ENCODE results near the gene GPSM3. TPM values are rescaled to one million over a fixed set of nuclear protein-coding genes. Genes with fewer than 3 reads are reported as not detected.
"Not testable (repeated sequence)": the region's sequence is repeated elsewhere in the genome, so short reads cannot be mapped to it uniquely, and the experiment has no call there.

GPSM3 gene
- total RNA-seq, 1 experiment from 2014 or later = 3.6 TPM

DNA sequence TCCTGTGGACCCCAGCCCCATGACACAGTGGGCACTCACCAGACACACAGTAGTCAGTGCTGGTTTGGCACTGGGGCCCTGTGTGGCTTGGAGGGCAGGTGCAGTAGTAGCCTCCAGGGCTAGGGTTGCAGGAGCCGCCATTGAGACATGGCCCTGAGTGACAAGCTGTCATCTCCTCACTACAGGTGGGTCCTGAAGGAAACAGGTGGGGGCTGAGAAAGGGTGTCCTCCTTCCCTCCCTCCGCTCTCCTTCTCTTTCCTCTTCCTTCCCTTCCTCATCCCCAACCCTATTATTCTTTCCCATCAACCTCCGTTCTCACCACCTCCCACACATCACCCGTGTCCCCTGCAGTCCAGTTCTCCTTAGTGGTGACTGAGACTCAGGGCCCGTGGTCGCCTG, 21.2 kb upstream of the GPSM3 start:
- Histone ChIP-seq H3K4me3 (no peak overlapping the region), H3K27me3 (peaks cover 5% of the 10 kb centered on the region; the same call in 1 of the 2 replicates), H3K9me3 (replicated peaks) (no peaks in the 10 kb centered on the region), H3K27ac (no peak overlapping the region), H3K36me3 (no peaks in the 10 kb centered on the region), H3K4me1 (no peaks in the 10 kb centered on the region)
- DNase-seq = no peak

- Histone ChIP-seq H3K9me3 (replicated peaks) (no peaks in the 10 kb centered on the region), H3K4me3 (no peak overlapping the region), H3K27me3 (no peaks in the 10 kb centered on the region), H3K36me3 (no peaks in the 10 kb centered on the region), H3K4me1 (no peaks in the 10 kb centered on the region), H3K27ac (no peak overlapping the region)
- no peak for DNase-seq
Measured at GRCh38 chr6:32212076-32212760, 19.8 kb upstream of the GPSM3 start.

DNA sequence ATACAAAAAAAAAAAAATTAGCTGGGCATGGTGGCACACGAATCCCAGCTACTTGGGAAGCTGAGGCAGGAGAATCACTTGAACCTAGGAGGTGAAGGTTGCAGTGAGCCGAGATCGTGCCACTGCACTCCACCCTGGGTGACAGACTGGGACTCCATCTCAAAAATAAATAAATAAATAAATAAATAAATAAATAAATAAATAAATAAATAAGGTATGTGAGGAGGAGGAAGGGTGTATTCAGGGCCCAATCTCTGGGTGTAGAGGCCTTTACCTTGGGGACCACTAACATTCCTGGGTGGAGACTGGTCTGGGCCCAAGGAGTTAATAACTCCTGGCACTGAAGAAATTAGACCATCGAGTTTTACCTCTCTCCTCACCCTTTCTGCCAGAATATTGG, 19.0 kb upstream of the GPSM3 start:
- not testable (repeated sequence) for DNase-seq; H3K4me3 ChIP-seq; H3K36me3 ChIP-seq; H3K27ac ChIP-seq; H3K9me3 ChIP-seq (replicated peaks); H3K4me1 ChIP-seq; H3K27me3 ChIP-seq

- H3K4me1 ChIP-seq = no peaks in the 10 kb centered on the region
- no peaks in the 10 kb centered on the region for H3K9me3 ChIP-seq (replicated peaks)
- H3K27me3 ChIP-seq = no peaks in the 10 kb centered on the region
- no peaks in the 10 kb centered on the region for H3K36me3 ChIP-seq
- no peak overlapping the region for H3K27ac ChIP-seq
- no peak for DNase-seq
- no peak overlapping the region for H3K4me3 ChIP-seq
Measured at GRCh38 chr6:32210191-32210601, 17.8 kb upstream of the GPSM3 start.

- Histone ChIP-seq H3K27ac (no peak overlapping the region), H3K36me3 (no peaks in the 10 kb centered on the region), H3K9me3 (replicated peaks) (no peaks in the 10 kb centered on the region), H3K4me3 (no peak overlapping the region), H3K4me1 (peaks cover 4% of the 10 kb centered on the region; the same call in 1 of the 2 replicates), H3K27me3 (no peaks in the 10 kb centered on the region)
- no peak for DNase-seq
Measured at GRCh38 chr6:32208996-32209395, 16.6 kb upstream of the GPSM3 start.

DNA sequence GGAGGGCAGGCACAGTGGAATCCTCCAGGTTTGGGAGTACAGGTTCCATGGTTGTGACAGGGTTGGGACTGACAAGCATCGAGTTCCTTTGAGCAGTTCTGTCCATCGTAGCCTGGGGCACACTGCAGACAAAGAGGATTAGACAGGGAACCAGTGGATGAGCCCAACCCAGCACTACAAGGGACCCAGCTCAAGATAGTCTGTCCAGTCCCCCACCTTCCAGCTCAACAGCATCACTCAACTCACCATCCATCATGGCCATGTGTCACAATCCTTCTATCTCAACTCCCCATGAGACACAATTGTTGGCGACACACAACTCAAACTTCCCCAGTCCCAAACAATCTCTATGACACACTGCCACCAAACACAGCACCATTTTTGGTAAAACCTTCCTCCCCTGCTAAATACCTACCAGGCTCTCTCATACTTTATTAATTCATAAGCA, 11.8 kb upstream of the GPSM3 start:
- Histone ChIP-seq H3K4me3 (no peak overlapping the region), H3K27ac (no peak overlapping the region), H3K27me3 (no peaks in the 10 kb centered on the region), H3K9me3 (replicated peaks) (no peaks in the 10 kb centered on the region), H3K36me3 (no peaks in the 10 kb centered on the region), H3K4me1 (peaks cover 31% of the 10 kb centered on the region)
- no peak for DNase-seq

- Histone ChIP-seq H3K4me1 (peaks cover 31% of the 10 kb centered on the region), H3K9me3 (replicated peaks) (no peaks in the 10 kb centered on the region), H3K27me3 (no peaks in the 10 kb centered on the region), H3K27ac (peak overlapping the region; percentile 22; the same call in 1 of the 2 replicates), H3K4me3 (no peak overlapping the region), H3K36me3 (no peaks in the 10 kb centered on the region)
- peak; percentile 83 to 87 for DNase-seq
Measured at GRCh38 chr6:32203426-32204267, 11.2 kb upstream of the GPSM3 start.

- peak overlapping the region; percentile 17; the same call in 1 of the 2 replicates for H3K4me3 ChIP-seq
- no peaks in the 10 kb centered on the region for H3K9me3 ChIP-seq (replicated peaks)
- H3K27ac ChIP-seq = peak overlapping the region; percentile 22
- peak in 1 of 2 experiments; percentile 20 for DNase-seq
- peaks cover 31% of the 10 kb centered on the region for H3K4me1 ChIP-seq
- H3K27me3 ChIP-seq = no peaks in the 10 kb centered on the region
- no peaks in the 10 kb centered on the region for H3K36me3 ChIP-seq
Measured at GRCh38 chr6:32202186-32202585, 9.7 kb upstream of the GPSM3 start.

DNA sequence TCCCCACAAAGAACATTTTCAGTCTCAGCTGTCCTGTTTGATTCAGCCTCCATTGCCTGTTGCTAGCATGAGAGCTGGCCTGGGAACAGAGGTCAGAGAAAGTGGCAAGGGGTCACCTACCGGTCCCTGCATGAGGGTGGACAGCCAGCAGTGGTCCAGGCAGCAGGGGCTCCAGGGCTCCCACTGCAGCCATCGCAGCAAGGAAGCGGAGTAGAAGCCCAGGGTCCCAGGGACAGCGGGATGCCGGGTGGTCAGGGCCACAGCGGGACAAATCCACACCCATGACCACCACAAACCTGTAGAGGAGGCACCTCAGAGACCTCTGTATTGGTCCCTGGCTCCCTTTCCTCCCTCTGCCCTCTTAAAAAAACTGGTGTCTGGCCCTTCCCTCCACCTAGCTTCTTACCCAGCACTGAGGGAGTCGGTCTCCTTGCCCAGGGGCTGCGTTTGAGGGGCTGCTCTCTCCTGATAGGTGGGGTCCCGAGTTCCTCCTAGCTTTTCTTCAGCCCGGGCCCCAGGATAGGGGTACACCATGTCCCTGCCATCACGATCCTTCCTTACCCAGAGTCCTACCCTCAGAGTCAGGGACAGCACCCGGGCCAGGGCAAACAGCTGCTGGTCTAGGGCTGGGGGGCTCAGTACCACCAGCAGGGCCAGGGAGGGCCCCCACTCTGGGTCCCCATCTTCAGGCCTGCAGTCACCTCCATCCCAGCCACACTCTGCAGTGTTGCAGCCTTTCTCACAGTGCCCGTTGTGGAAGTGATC, 8.4 kb upstream of the GPSM3 start:
- no peaks in the 10 kb centered on the region for H3K9me3 ChIP-seq (replicated peaks)
- DNase-seq = no peak
- H3K36me3 ChIP-seq = no peaks in the 10 kb centered on the region
- peaks cover 31% of the 10 kb centered on the region for H3K4me1 ChIP-seq
- no peaks in the 10 kb centered on the region for H3K27me3 ChIP-seq
- no peak overlapping the region for H3K4me3 ChIP-seq
- peak overlapping the region; percentile 22; the same call in 1 of the 2 replicates for H3K27ac ChIP-seq

- no peak for DNase-seq
- Histone ChIP-seq H3K27me3 (no peaks in the 10 kb centered on the region), H3K9me3 (replicated peaks) (no peaks in the 10 kb centered on the region), H3K4me1 (peaks cover 26% of the 10 kb centered on the region), H3K27ac (no peak overlapping the region), H3K36me3 (no peaks in the 10 kb centered on the region), H3K4me3 (no peak overlapping the region)
Measured at GRCh38 chr6:32198866-32199265, 6.4 kb upstream of the GPSM3 start.

DNA sequence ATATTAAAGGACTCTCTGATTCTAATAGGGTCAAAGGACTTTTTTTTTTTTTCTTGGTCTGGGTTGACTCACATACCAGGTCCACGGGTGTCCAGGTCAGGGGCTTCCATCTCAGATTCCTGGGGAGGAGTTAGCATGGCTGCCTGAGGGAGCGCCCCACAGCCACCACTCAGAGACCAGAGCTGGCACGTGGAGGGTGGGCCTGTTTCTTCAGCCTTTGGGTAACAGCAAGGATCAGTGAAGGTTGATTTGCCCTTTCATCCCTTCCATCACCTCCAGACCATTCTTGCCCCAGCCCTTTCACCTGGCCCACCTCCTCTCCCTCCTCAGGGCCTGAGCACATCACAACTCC, 5.9 kb upstream of the GPSM3 start:
- H3K9me3 ChIP-seq (replicated peaks) = no peaks in the 10 kb centered on the region
- H3K4me3 ChIP-seq = no peak overlapping the region
- H3K36me3 ChIP-seq = no peaks in the 10 kb centered on the region
- no peak for DNase-seq
- H3K4me1 ChIP-seq = peaks cover 21% of the 10 kb centered on the region
- no peaks in the 10 kb centered on the region for H3K27me3 ChIP-seq
- H3K27ac ChIP-seq = no peak overlapping the region

- Histone ChIP-seq H3K27me3 (no peaks in the 10 kb centered on the region), H3K4me3 (peak overlapping the region; percentile 73), H3K27ac (peak overlapping the region; percentile 100), H3K4me1 (peaks cover 12% of the 10 kb centered on the region), H3K9me3 (replicated peaks) (no peaks in the 10 kb centered on the region), H3K36me3 (no peaks in the 10 kb centered on the region)
- DNase-seq = peak in 1 of 2 experiments; percentile 29
Measured at GRCh38 chr6:32196682-32197616, 4.5 kb upstream of the GPSM3 start.

DNA sequence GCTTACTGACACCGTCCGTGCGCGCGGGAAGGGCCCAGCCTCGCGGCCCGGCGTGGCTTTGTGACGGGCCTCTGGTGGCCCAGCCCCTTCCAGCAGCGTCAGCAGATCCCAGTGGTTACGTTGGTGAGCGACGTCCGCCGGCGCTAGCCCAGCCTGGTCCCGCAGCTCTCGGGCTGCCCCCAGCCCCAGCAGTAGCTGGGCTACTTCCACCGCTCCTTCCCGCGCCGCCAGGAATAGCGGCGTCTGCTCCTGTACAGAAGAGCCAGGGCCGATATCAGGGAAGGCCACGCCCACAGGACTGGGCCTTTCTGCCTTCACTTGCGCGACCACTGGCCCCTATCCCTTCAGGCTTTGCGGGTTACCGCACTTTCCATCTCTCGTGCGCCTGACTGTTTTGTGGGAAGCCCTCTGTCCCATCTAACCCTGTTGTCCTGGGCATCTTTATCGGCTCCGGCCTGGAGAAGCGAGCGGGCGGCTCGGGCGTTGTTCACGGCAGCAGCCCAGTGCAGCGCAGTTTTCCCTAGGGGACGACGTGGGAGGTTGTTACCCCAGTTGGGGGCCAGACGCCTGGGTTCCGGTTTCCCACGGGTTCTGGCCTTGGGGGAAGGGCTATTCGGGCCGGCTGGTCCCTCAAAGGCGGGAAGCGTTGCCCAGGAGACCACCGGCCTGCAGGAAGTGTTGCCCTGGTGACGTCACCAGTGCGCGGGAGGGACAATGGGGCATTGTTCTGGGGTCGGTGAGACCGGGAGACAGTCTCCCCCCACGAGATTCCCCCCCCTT, 3.6 kb upstream of the GPSM3 start:
- Histone ChIP-seq H3K27me3 (no peaks in the 10 kb centered on the region), H3K27ac (peak overlapping the region; percentile 100), H3K9me3 (replicated peaks) (no peaks in the 10 kb centered on the region), H3K36me3 (no peaks in the 10 kb centered on the region), H3K4me3 (peak overlapping the region; percentile 73), H3K4me1 (peaks cover 4% of the 10 kb centered on the region)
- DNase-seq = peak; percentile 96 to 97

GRCh38 chr6:32195652-32195901, 3.1 kb upstream of the GPSM3 start:
- peak; percentile 99 to 100 for DNase-seq
- Histone ChIP-seq H3K27ac (peak overlapping the region; percentile 100), H3K36me3 (no peaks in the 10 kb centered on the region), H3K27me3 (no peaks in the 10 kb centered on the region), H3K9me3 (replicated peaks) (no peaks in the 10 kb centered on the region), H3K4me1 (peaks cover 6% of the 10 kb centered on the region), H3K4me3 (peak overlapping the region; percentile 73)

All from SJCRH30 (cell line).